Measurements from ENCODE around the gene SYCP3.
A peak's percentile ranks its signal among the peaks of the same experiment; 100 is the strongest.
"Not testable (repeated sequence)": the region's sequence is repeated elsewhere in the genome, so short reads cannot be mapped to it uniquely, and the experiment has no call there.

SYCP3 gene

DNA sequence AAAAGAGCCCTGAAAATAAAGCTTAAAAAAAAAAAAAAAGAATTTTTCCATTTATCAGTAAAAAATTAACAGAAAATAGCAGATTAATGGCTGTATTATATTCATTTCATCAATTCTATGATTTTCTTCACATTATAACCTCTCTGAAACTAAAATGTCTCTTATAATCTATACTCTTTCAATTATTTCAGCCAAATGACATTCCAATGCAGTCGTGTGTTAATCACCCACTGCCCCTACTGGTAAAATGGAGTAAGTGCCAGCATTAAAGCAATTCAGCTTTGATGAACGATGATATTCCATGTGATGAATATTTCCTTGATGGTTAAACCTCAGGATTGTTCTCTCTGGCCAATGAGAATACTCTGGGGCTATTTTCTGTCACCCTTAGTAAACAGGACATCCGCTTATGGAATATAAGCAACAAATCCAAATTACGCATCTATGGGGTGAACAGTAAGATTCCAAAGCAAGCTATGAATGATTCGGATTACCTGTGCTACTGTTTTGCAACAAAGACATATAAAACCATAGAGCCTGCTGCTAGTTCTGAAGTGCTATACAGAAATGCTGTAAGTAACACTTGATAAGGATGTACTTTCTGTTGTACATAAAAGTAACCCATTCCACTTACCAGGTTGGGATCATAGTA lies 20.3 kb upstream of the SYCP3 start:
- DNase-seq (ENCODE audit: low spot score), result peak; percentile 72

DNA sequence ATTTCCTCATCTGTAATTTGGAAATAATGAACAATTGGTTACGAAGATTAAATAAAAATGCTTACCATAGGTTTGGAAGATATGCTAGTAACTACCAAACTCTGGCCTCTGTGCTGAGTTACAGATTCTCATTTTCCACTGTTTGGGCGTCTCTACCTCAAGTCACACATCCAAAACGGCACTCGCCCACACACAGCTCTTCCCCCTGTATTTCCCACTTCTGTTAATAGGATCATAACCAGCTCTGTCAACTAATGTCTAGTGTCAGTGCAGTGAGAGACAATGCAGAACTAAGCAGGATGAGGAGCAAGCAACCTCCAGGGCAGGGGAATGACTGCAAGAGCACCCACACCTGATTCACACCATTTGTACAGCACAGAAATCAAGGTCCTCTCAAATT lies 10.9 kb upstream of the SYCP3 start:
- DNase-seq (ENCODE audit: low spot score), result no peak

DNA sequence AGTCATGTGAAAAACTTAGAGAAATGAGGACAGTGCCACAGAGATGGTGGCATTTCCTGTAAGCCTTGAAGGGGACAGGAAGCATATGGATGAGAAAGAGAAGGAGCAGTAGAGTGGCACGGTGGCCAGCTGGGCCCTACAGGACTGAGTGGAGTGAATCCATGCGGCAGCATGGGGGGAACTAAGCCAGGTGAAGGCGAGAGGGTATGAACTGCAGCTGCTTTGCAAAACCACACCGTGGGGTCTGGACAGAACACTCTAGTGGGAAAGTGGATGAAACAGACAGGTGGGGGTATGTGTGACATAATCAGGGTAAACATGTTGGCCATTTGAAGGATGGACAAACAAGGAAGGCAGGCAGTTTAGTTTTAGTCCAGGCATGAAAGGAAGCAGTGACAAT lies 10.4 kb upstream of the SYCP3 start:
- no peak for DNase-seq (ENCODE audit: low spot score)

DNA sequence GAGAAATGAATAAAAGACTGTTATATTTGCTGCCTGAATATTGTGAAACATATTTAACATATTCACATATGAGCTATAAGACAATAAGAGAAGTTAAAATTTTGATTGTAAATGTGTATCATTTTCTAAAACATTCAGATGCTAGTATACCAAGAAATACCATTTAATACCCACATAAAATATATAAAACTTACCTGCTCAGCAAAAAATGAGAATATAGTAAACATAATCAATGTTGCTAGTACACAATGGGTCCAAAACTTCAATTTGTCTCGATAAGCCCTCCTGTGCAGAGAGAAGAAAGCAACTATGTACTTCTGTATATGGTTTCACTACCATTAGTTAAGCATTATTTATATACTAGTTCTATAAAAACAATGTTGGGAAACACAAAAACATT lies 9.6 kb upstream of the SYCP3 start:
- DNase-seq (ENCODE audit: low spot score), result no peak

DNA sequence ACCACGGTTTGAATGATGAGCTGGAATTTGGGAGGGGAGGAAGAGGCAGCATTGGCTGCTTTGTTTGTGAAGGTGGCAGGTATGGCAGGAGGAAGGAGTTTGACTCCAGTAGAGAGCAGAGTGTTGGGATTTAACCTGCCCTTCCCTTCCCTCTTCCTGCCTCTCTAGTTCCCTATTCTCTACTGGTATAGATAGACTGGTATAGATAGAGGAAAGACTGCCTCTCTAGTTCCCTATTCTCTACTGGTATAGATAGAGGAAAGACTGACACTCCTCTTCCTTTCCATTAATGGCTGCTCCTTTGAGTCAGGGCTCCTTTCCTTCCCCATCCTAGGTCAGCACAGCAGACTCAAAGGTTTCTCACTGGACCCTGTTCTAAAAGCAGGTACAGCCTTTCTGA lies 8.4 kb upstream of the SYCP3 start:
- no peak for DNase-seq (ENCODE audit: low spot score)

DNA sequence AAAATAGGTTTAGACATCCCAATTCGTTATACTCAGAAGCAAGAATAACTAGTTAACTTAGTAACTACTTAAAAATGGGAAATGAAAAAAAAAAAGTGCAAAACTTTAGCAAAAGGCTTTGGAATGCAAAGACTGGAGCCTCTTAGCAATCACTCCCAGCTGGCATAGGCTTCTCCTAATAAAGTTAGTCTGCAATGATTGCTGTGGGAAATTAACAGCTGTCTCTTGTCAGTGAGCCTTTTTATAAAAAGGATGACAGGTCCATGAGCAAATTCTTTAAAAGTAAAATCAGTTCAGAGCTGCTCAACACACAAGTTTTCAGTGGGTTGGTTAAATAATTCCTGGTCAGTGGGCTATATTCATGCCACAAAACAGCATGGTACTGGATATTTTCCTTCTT lies 7.4 kb upstream of the SYCP3 start:
- no peak for DNase-seq (ENCODE audit: low spot score)

DNA sequence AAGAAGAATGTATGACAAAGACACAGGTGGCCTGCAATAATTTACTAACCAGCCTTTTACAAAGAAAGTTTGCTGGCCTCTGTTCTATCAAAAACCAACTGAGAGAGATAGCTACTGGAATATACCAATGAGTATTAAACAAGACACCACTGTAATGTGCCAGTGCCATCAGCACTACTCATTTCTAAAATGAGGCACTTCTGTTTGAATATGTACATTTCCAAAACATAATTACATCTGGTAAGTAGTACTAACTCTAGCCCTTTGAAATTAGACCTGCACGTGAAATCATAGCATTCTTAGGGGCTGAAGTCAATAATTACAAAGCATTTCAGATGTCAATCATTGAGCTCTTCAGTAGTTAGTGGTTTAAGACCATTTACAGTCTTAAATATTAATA lies 6.9 kb upstream of the SYCP3 start:
- DNase-seq (ENCODE audit: low spot score), result no peak

DNA sequence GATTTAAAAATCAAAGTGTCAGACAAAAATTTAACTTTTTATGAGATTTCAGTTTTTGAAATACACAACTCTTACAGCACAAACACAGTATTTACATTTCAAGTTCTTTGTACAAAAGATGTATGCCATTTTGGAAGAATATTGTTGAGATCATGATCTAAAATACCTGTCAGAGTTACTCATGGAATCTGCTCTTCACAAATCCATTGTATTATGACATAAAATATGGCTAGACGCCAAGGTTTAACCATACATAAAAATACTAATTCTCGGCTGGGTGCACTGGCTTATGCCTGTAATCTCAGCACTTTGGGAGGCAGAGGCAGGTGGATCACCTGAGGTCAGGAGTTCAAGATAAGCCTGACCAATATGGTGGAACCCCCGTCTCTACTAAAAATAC lies 6.2 kb upstream of the SYCP3 start:
- DNase-seq (ENCODE audit: low spot score), result no peak

DNA sequence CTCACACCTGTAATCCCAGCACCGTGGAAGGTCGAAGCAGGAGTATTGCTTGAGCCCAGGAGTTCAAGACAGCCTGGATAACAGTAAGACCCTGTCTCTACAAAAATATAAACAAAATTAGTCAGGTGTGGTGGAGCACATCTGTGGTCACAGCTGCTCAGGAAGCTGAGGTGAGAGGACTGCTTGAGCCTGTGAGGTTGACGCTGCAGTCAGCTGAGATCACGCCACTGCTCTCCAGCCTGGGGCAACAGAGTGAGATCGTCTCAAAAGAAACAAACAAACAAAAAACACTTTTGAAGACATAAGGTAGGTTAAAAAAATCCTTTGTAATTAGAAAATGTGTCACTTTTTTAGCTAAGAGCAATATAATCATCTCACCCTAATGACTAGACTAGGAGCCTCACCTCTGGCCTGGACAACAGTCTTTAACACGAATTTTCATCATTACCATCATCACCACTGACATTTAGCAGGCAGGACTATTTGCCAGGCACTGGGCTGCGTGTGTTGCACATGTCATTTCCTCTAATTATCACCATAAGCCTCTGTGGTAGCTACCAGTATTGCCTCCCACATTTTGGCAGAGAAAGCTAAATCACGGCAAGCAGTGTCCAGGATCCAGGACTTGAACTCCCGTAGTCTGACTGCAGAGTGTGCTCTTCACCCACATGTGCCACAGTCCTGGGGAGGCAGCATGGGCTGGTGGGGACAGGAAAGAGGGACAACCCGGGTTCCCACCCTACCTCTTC lies 4.6 kb upstream of the SYCP3 start:
- DNase-seq (ENCODE audit: low spot score), result no peak

DNA sequence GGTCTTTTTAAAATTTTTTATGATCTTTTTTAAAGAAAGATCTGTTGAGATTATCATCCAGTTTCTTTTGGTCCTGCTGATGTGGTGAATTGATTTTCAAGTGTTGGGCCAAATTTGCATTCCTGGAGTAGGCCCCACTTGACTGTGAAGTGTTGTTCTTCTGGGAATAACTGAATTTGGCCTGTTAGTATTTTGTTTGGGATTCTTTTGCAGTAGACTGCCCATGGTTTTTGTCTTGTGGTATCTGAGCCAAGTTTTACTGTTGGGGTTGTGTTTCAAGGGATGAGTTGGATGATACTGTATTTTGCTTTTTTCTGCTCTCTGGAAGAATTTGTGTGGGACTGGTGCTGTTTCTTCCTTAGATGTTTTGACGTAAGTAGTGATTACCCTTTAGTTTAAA lies 4.0 kb upstream of the SYCP3 start:
- no peak for DNase-seq (ENCODE audit: low spot score)

DNA sequence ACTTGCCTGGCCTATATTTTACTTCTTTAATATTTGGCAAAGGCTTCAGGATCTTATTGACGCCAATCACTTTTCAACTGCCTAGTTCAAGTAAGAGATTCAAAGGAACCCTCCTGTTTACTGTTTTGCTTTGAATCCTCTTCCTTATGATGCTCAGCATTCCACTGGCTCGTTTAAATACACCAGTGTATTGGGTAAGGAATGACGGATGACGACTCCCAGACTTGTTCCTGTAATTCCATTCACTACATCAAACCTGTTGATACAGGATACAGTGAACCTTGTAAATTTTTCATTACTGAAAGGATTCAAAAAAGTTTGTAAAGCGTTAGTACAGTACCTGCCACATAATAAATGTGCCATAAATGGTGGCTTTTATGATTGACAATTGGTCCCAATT lies 1.7 kb upstream of the SYCP3 start:
- no peak for DNase-seq (ENCODE audit: low spot score)

DNA sequence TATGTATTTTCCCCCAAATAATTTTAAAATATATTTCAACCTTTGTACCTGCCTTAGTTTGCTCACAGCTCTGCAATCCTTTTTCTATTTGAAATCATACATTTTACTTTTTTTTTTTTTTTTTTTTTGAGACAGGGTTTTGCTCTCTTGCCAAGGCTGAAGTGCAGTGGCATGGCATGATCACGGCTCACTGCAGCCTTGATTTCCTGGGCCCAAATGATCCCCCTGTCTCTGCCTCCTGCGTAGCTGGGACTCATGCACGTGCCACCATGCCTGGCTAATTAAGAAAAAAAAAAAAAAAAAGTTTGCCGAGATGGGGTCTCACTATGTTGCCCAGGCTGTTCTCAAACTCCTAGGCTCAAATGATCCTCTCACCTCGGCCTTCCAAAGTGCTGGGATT lies 1.3 kb upstream of the SYCP3 start:
- DNase-seq (ENCODE audit: low spot score), result no peak

DNA sequence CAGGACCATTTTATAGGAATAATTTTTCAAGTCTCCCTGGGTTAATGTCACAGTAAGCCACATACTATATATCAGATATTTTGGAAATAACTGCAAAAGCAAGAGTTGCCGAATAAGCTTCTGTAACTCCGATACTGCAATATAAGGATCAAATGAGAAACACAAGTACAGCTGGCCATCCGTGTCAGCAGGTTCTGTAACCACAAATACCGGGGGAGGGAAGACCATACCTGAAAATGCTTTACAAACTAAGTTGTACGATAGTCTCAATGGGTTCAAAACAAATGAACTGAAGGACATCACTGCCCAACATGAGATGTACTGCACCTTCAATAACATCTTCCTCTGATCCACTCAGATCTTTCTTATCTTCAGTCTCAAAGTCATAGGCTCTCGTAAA lies 1.8 kb downstream of the SYCP3 start:
- DNase-seq (ENCODE audit: low spot score), result no peak

DNA sequence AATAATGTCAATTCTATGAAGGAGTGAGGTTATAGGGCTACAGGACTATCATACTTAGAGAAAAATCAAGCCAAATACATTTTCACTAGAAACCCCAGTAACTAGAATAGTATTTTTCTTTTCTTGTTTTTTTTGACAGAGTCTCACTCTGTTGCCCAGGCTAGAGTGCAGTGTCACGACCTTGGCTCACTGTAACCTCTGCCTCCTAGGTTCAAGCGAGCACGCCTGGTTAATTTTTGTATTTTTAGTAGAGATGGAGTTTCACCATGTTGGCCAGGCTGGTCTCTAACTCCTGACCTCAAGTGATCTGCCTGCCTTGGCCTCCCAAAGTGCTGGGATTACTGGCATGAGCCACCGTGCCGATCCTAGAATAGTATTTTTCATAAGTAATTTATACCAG lies 4.8 kb downstream of the SYCP3 start:
- not testable (repeated sequence) for DNase-seq (ENCODE audit: low spot score)

DNA sequence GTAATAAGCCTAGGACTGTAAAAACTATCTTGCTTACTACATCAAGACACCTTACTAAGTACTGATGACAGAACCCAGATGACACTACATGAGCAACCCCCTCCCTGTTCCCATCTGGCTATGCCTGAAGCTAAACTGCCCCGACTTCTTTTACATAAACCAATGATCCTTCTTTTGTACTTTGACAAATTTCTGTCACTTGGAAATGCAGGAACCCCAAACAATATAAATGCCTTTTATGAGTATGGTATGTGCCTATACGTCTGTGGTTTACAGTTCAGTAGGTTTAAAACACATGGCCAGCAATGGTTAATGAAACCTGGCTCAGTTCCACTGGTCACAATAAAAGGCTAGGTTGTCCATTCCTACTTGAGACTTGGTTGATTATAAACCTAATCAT lies 6.1 kb downstream of the SYCP3 start:
- no peak for DNase-seq (ENCODE audit: low spot score)

DNA sequence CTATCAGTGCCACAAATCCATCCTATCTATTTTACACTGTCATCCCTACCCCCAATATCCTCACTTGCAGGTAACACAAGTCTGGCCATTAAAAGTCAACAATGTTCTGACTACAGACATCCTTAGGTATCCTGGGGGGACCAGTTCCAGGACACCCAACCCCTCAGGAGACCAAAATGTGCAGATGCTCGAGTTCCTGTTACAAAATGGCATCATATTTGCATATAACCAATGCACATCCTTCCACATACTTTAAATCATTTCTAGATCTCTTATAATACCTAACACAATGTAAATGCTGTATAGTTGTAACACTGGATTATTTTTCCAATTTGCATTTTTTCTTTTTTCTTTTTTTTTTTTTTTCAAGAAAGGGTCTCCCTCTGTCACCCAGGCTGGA lies 6.9 kb downstream of the SYCP3 start:
- no peak for DNase-seq (ENCODE audit: low spot score)

DNA sequence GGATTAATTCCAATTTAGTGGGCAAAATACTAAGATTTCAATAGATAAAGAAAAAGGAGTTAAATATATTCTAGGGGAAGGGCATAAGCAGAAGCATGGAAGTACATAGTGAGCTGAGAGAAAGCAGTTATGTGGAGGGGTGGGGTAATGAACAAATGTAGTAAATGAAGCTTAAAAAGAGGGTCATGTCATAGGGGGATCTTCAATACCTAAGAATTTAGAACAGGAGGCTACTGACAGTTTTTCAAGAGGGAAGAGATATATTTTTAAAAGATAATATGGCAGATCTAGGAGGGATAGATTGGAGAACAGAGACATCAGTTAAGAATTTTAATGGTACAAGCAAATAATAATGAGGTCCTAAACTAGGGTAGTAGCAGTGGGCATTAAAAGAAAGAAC lies 9.4 kb downstream of the SYCP3 start:
- no peak for DNase-seq (ENCODE audit: low spot score)

DNA sequence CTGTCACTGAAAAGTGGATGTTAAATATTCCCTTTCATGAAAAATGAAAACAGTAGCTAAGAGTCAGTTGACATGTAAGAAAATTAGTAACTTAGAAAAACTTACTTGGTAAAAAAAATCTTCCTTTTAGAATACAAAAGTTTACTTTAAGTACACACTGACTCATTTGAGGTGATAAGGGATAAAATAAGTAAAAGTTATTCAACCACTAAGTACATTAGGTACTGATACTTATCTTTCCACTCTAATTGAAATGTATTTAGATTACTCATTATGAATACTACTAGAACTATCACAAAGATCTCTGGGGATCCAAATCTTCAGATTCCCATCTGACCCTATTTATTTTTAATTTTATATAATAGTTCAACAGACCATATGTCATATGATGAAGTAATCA lies 12.2 kb downstream of the SYCP3 start:
- no peak for DNase-seq (ENCODE audit: low spot score)

DNA sequence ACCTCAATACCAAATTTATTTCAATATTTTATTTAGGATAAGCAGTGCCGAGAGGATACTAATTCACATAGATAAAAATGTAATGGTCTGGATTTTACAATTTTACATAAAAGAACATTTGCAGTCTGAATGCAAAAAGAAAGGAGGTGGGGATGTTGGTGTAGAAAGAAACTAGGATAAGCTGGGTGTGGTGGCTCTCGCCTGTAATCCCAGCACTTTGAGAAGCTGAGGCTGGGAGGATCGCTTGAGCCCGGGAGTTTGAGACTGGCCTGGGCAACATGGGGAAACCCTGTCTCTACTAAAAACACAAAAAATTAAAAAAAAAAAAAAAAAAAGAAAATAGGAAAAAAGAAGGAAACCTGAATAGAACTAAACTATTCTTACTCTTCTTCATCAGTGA lies 16.9 kb downstream of the SYCP3 start:
- no peak for DNase-seq (ENCODE audit: low spot score)

DNA sequence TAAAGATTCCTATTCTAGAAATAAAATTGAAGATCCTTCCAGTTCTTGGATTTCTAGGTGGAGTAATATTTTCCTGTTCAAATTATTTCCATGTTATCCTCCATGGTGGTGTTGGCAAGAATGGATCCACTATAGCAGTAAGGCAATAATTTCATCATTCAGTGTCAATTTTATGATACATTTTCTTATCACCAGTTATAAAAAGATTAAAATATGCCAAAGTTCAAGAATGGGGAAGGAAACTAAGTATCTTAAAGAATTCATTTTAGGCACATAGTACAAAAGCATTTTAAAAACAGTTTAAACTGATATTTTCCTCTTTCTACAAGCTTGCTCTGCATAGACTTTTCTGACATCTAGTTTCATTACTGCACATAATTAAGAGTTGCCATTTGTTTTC lies 19.1 kb downstream of the SYCP3 start:
- DNase-seq (ENCODE audit: low spot score), result no peak

DNA sequence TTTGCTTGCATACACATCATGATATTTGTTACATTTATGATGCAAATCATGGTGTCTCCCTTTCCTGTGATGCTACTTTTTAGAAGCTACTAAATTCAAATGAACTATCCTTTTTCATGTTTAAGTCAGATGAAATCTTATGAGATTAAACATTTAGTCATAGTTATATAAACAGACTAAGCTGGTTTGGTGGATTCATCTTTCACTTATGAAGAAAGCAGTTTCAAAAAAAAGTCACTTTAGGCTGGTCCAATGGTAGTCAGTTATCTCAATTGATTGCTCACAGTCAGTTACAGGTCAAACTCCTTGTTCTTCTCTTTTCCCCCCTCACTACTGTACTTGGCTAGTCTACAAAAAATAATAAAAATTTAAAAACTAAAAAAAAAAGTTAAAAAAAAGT lies 19.7 kb downstream of the SYCP3 start:
- no peak for DNase-seq (ENCODE audit: low spot score)

DNA sequence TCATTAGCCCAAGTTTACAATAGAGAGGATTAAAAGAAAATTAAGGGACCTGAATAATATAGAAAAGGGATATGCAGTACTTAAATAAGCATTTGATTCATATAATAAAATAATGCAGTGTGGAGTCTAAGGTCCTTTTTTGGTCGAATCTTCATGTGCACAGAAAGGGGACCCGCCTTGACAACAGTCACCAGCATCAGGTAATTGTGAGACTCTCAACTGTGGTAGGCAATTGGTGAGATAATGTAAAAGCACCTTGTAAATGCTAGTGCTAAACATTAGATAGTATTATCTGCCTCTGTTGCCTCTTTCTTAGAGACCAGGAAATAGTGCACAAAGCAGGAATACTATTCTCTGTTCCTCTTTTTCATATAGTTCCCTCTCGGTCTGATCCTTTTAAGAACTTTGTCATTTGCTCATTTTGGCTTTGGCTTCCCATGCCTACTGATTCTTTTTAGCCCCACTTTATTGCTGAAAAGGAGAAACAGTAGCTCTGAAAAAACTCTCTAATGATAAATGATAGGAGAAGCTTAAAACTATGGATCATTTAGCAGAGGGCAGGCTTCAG lies 24.3 kb downstream of the SYCP3 start:
- no peak for DNase-seq (ENCODE audit: low spot score)

DNA sequence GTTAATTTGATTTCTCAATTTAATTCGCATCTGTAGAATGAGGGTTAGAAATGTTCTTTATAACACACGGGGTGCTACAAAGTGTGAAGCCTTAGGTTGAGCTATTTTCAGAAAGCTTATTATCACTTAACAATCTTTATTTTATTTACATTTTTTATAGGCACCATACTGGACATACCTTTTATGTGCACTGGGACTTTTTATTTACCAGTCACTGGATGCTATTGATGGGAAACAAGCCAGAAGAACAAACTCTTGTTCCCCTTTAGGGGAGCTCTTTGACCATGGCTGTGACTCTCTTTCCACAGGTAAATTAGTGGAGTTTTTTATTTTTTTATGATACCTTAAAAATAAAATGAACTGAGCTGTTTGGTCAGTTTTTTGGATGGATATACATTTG lies 25.3 kb downstream of the SYCP3 start:
- no peak for DNase-seq (ENCODE audit: low spot score)

Measured in RKO (cell line).